IPS DF 19.7 (cell line): Measurements from ENCODE around the gene CD40.
"Not testable (repeated sequence)": the region's sequence is repeated elsewhere in the genome, so short reads cannot be mapped to it uniquely, and the experiment has no call there.

ENCODE experiments used
- DNase-seq: peaks from one replicate; pipeline ENCODE4 v3.0.0-alpha.2; 2013; ENCODE audit warnings: low read depth, low spot score

The CD40 gene

DNA sequence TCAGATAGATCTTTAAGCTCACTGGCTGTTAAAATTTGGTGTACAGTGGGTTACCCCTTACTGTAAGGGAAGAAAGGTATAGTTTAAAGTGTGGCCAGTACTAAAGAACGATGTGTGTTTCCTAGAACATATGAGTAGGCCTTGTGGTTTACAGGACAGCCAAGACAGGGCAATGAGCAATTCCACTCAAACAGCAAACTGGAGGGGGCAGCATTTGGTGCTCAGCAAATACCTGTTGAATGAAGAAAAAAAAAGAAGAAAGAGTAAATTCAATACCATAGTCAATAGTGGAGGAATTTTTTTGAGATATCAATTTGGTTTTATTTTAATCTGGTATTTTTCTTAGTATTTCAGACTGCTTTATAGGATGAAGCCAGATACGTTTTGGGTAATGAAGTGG, 24.6 kb upstream of the CD40 start:
- DNase-seq, result no peak

DNA sequence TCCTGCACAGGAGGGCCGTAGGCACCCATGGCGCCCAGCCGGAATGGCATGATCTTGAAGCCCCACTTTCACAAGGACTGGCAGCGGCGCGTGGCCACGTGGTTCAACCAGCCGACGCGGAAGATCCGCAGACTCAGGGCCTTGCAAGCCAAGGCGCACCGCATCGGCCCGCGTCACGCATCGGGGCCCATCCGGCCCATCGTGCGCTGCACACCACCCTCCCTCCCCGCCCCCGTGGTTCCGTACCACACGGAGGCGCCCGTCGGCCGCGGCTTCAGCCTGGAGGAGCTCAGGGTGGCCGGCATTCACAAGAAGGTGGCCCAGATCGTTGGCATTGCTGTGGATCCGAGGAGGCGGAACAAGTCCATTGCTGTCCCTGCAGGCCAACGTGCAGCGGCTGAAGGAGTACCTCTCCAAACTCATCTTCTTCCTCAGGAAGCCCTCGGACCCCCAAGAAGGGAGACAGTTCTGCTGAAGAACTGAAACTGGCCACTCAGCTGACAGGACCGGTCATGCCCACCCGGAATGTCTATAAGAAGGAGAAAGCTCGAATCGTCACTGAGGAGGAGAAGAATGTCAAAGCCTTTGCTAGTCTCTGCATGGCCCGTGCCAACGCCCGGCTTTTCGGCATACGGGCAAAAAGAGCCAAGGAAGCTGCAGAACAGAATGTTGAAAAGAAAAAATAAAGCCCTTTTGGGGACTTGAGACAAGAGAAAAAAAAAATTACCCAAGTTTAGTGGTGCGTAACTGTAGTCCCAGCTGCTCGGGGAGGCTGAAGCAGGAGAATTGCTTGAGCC, 18.4 kb upstream of the CD40 start:
- no peak for DNase-seq

DNA sequence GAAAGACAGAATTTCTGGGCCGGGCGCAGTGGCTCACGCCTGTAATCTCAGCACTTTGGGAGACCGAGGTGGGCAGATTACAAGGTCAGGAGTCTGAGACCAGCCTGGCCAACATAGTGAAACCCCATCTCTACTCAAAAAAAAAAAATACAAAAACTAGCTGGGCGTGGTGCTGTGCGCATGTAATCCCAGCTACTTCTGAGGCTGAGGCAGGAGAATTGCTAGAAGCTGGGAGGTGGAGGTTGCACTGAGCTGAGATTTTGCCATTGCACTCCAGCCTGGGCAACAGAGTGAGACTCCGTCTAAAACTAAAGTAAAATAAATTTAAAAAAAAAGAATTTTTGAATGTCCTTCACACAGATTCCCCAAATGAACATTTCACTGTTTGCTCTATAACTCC, 17.7 kb upstream of the CD40 start:
- not testable (repeated sequence) for DNase-seq

DNA sequence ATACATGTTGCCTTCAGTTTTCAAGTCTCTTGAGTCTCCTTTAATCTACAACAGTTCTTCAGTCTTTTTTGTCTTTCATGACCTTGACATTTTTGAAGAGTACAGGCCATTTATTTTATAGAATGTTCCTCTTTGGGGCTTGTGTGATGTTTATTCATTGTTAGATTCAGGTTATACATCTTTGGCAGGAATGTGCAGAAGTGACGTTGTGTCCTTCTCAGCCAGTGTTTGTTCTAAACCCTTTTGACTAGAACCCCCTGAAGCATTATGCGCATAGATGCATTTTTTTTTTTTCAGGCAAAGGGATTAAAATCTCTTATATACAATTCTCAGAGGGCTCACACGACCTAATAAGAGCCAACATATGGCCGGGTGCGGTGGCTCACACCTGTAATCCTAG, 17.1 kb upstream of the CD40 start:
- DNase-seq, result no peak

DNA sequence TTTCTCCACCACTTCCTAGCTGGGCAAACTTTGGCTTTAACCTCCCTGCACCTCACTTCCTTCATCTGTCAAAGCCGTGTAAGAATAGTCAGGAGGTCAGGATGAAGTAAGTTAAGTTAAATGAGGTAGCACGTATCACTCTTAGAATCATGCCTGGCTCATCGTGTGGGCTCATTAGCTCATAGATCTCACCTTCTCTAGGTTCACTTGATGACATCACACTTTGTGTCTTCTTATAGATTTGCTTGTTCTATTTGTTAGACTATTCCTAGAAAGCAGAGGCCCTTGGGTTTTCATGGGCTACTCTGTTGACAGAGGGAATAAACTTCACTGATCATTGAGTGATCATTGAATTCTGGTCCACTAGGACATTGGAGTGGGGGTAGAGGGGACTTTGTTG, 16.2 kb upstream of the CD40 start:
- no peak for DNase-seq

DNA sequence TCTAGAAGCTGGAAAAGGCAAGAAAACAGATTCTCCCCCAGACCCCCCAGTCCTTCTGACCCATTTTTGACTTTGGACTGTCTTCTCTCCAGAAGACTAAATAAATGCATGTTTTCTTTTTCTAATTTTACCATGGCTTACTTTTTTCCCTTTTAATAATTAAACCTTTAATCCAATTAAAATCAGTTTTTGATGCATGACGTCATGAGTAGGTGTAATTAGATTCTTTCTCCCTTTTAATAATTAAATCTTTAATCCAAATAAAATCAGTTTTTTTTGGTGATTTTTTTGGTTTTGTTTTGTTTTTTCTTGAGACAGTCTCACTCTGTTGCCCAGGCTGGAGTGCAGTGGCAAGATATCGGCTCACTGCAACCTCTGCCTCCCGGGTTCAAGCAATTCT, 15.2 kb upstream of the CD40 start:
- DNase-seq, result no peak

DNA sequence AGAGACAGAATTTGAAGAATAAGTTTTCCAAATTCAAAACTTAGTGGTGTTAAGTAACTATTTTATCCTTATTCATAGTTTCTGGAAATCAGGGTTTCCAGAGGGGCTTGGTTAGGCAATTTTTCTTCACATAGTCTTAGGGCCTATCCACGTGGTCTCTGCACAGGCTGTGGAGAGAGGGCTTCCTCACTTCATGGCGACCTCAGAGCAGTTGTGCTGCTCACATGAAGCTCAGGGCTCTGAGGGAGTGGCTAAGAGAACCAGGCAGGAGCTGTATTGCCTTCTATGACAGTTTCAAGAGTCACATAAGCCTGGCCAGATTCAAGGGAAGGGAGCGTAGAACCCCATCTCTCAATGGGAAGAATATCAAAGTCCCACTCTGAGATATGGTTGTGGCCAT, 13.9 kb upstream of the CD40 start:
- no peak for DNase-seq

DNA sequence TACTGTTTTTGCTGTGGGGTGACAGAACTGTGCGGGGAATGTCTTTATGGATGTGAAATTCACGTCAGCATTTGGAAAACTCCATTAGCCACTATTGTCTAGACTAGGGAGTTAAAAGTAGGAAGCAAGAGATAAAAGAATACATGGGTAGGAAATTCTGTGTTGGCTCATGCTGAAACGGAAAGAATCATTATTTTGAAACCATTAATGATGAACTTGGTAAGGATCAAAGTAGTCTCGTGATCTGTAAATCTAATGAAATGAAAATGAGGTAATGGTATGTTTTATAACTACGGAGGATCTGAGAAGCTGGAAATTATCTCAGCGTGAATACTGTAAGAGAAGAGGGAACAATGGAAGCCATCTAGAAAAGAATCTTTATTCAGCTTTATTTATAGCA, 11.1 kb upstream of the CD40 start:
- no peak for DNase-seq

DNA sequence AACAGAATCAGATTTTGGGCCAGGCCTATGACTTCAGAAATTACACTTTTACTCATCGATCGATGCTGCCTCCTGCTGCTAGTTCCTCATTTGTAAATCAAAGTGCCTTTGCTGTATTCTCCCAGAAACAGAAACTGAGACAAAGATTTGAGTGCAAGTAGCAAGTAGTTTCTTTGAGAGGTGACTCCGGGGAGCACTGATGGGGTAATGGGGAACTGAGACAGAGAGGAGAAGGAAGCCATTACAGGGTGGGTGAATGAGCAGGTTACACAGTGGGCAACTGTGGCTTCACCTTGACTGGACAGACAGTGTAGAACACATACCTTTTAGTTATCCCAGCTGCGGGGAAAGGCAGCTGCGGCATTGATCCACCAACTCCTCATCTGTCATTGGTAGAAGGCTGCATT, 9.7 kb upstream of the CD40 start:
- DNase-seq, result no peak

DNA sequence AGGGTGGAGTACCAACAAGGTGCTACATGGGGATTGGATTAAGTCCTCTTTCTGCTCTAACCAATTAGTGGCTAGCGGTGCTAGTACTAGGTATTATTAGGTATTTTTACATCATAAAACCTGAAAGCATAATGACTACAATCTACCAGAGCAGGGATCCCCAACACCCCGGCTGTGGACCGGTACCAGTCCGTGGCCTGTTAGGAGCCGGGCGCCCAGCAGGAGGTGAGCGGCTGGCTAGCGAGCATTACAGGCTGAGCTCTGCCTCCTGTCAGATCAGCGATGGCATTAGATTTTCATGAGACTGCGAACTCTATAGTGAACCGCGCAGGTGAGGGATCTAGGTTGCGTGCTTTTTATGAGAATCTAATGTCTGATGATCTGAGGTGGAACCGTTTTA, 9.1 kb upstream of the CD40 start:
- DNase-seq, result no peak

DNA sequence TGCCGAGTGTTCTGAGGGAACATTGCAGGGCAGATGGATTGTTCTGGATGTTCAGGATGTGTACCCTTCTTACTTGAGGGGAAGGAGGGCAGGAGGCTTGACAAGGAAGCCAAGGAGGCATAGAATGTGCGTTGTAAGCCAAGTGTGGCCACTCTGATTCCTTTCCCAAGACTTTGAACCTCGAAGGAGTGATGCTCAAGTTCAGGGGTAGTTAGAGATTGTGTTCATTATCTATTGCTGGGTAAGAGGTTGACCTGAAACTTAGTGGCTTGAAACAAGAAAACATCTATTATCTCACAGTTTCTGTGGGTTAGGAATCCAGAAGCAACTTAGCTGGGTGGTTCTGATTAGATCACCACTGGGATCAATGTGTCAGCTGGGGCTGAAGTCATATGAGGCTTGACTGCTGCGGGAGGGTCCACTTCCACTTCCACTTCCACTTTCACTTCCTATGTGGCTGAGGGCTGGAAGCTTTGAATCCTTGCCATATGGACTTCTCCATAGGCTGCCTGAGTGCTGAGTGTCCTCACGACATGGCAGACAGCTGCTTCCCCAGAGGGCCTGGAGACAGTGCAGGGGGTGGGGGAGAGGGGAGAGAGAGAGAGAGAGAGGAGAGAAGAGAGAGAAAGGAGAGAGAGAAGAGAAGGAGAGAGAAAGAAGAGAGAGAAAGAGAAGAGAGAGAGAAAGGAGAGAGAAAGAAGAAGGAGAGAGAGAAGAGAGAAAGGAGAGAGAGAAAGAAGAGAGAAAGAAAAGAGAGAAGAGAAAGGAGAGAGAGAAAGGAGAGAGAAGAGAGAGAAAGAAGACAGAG, 6.9 kb upstream of the CD40 start:
- no peak for DNase-seq

DNA sequence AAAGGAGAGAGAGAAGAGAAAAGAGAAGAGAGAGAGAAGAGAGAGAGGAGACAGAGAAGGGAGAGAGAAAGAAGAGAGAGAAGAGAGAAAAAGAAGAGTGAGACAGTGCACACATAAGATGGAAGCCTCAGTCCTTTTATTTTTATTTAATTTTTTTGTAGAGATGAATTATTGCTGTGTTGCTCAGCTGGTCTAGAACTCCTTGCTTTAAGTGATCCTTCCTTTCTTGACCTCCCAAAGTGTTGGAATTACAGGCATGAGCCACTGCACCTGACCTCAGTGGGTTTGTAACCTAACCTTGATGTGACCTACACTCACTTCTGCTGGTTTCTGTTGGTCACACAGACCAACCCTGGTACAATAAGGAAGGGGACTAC, 6.3 kb upstream of the CD40 start:
- no peak for DNase-seq

DNA sequence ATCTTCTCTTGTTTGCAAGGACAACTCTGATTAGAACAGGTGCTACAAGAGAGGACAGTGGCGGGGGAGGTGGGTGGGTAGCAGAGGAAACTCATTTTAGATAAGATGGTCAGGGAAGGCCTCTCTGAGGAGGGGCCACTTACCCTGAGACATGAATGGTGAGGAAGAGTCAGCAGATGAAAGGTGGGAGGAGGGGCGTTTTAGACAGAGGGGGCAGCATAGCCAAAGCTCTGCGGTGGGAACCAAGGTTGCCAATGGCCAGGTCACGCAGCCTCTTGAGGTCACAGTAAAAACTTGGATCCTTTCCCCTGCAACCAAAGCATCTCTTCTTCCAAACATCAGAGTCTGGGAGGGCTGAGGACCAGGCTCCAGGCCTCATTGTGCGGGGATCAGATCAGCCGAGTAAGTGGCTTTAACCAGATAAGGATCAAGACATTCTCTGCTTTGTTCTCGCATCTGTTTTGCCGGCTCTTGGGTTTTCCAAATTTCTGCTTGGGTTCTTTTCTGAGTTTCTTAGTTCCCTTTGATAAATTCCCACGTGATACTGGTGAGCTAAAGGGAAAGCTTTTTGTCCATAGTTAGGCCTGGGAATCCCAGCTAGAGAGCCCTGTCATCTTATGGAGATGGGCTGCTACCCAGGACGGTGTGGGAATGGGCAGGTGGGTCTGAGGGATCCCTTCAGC, 5.5 kb upstream of the CD40 start:
- no peak for DNase-seq

DNA sequence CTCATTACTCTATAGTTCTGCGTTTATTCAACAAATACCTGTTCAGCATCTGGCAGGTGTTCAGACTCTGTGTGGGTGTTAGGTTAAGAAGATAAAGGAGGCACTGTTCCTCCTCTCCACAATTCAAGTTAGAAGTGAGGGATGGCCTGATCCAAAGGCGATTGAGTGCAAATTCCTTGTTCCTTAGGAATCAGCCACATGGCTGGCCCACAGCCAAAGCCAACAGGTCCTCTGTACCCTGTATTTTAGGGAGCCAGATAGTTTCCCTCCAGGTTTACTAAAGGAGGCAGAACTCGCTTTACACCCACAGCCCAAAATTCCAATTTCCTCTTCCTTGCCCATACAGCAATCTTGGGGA, 5.0 kb upstream of the CD40 start:
- no peak for DNase-seq

DNA sequence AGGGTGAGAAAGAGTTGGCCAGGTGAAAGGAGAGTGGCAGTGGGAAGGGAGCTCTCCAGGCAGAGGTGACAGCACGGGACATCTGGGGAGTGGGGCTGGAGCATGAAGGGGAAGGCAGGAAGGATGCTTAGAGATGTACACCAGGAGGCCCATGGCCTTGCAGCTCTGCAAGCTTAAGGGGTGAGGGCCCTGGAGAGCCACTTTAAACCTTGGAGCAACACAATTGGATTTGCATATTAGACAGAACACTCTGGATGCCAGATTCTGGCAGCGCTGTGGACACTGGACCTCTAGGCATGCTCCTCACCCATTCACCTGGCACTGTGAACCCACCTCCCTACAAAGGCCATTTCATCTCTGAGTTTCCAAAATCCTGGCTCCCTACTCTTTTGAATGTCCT, 3.7 kb upstream of the CD40 start:
- DNase-seq, result no peak

DNA sequence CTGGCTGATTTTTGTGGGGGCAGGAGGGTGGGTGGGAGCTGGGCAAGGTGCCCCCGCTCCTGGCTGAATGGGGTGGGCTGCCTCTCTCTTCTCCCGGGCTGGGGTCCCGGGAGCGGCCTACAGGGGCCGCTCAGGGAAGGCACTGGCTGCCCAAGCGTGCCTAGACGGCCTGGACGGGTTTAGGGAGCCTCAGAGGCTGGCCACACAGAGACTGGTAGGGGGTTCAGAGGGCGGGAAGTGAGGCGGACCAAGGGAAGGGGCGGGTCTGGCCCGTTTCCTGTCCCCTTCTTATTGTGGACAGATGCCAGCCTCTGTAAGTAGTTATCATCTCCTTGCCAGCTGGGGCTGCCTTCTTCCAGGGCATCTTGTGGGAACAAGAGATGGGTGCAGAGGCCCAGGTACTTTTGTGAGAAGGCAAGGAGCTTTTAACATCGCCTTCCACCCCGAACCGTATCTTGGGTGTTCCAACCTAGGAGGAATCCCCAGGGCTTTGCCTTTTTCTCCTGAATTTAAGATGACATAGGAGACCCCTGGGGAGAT, 437 bp downstream of the CD40 start:
- DNase-seq, result no peak

DNA sequence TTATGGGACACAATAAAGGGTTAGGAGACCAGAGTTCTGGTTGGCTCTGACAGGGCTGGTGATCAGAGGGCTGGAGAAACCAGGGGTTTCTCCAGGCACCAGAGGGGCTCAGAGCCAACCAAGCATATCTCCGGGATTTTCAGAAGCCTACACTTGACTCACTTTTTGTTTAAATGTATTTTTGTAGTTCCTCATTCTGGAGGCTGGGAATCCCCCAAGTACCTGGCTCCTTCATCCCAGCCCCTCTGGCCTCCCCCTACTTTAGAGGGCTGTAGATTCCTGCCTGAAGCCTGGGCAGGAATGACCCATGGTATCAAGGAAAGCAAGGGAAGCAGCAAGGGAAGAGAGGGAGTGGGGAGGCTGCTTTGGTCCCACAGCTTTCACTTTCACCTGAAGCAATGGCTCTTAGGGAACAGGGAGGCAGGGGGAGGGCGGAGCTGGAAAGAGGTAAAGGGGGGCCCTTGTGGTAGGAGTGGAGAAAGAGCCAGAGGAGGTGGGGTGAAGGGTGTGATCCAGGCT, 973 bp downstream of the CD40 start:
- DNase-seq, result no peak

DNA sequence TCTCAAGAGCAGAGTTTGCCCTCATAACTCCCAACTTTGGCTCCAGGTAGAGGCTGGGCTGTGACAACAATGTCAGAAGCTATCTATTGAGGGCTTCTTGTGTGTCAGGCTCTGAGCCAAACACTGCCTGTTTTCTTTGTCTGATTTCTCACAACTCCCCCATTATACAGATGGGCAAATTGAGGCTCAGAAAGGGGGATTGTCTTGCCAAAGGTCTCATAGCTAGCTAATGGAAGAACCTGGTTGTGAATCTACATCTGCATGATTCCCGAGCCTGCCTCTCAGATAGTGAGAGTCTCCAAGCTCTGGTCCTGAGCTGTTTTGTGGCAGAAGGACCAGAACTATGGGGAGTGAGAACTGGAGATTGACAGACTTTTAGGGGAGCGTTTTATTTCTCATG, 1.4 kb downstream of the CD40 start:
- DNase-seq, result no peak

DNA sequence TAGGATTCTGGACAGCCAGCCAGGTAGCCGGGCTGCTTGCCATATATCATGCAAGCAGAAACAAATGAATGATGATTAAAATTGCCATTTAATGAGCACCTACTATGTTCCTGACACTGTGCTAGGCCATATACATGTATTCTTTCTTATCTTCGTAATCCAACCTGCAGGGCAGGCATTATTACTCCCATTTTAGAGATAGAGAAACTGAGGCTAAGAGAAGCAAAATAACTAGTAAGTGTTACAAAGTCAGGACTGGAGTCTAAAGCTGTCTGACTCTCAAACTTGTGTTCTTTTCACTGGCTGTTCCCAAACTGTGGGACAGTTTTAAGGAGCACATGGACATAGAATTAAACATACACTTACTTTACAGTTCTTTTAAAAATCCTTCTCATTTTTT, 2.0 kb downstream of the CD40 start:
- DNase-seq, result no peak

DNA sequence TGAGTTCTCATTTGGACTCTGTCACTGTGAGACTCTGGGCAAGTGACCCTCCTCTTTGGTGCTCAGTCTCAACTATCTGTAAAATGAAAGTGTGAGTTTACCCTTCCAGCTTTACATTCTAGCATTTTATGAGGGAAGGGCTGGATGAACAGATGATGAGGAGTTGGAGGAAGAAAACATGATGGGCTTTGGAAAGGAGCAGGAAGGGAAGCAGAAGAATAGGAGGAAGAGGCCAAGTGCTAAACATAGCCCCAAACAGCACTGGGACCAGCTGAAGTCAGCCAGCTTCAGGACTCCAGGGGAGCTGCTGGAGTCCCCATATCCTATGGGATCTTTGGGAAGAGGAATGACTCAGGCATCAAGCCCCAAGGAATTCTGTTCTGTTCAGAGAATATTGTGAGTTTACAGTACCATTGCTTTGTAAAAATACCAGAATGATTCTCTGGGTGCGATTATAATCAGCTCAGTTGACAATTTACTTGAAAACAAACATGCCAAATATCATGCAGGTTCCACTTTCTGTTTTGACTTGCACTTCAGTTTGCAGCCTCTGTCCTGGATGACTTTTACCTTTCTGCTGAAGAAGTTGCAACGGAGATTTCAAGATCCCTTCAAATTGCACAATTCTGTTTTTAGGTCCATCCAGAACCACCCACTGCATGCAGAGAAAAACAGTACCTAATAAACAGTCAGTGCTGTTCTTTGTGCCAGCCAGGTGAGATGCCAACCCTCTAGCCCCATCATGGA, 3.2 kb downstream of the CD40 start:
- no peak for DNase-seq

DNA sequence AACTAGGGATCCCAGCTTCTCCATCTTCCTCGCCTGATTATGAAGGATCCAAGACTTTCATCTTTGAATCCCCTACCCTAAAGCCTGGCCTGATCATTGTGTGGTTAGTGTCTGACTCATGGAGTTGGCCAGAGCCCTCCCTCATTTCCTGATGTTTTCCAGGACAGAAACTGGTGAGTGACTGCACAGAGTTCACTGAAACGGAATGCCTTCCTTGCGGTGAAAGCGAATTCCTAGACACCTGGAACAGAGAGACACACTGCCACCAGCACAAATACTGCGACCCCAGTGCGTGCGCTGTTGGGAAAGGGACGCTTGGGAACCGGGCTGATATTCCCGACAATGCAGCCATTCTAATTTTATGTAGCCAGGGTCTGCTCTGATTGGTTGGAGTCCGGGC, 4.0 kb downstream of the CD40 start:
- DNase-seq, result no peak
